Heart right ventricle (tissue), 16 donors: ENCODE measurements around the gene GSG1. TPM values are rescaled to one million over a fixed set of nuclear protein-coding genes. Genes with fewer than 3 reads are reported as not detected.

Source experiments
- ATAC-seq, 8 donors: fragments of 200-7000 bp; cut with Tn5 transposase; one replicate each; pipeline ENCODE4 v1.9.1; 2020; ENCODE audit warnings: mild to moderate bottlenecking in 8 of 8, moderate library complexity in 8 of 8, moderate number of reproducible peaks in 1 of 8
- DNase-seq, 2 donors: peaks; one replicate each; pipeline ENCODE4 v3.0.0-alpha.2; 2020
- H3K27ac ChIP-seq, 10 donors: fragments of 200-600 bp; sonication (generic) in 2 of 10; one replicate each; pipeline versions ENCODE4 v1.5.0 to v1.8.0; 2020 to 2022; ENCODE audit warnings: mild to moderate bottlenecking in 3 of 10
- H3K27me3 ChIP-seq, 7 donors: fragments of 200-600 bp; one replicate each; pipeline ENCODE4 v1.8.0; 2021 to 2022; ENCODE audit warnings: mild to moderate bottlenecking in 2 of 7
- H3K36me3 ChIP-seq, 9 donors: fragments of 200-600 bp; sonication (generic) in 1 of 9; one replicate each; pipeline versions ENCODE4 v1.5.0 to v1.8.0; 2020 to 2022; ENCODE audit warnings: mild to moderate bottlenecking in 2 of 9
- H3K4me1 ChIP-seq, 9 donors: fragments of 200-600 bp; sonication (generic) in 1 of 9; one replicate each; pipeline versions ENCODE4 v1.5.0 to v1.8.0; 2020 to 2022; ENCODE audit warnings: mild to moderate bottlenecking in 4 of 9
- H3K4me3 ChIP-seq, 10 donors: fragments of 200-600 bp; sonication (generic) in 2 of 10; one replicate each; pipeline versions ENCODE4 v1.5.0 to v1.8.0; 2020 to 2022; ENCODE audit warnings: mild to moderate bottlenecking in 7 of 10, moderate library complexity in 2 of 10
- H3K9me3 ChIP-seq, 11 donors: fragments of 200-600 bp in 10 of 11; sonication (generic) in 2 of 11; one replicate each; pipeline versions ENCODE4 v1.5.0 to v1.8.0; 2013 to 2022; ENCODE audit warnings: mild to moderate bottlenecking in 2 of 11, control low read depth in 1 of 11, moderate library complexity in 1 of 11
- WGBS, 2 donors: extraction: QIAGEN DNeasy Blood & Tissue Kit; methylation state at CpG; one replicate each; pipeline ENCODE4 v1.1.7; 2013; ENCODE audit warnings: inconsistent platforms in 1 of 2; 5-methylcytosine and 5-hydroxymethylcytosine counted together
- intact Hi-C, 10 donors: fragments of 100-400 bp; cut with DNase I; formaldehyde crosslinking; loops; one replicate each; pipeline versions ENCODE4 v1.11.1 to v1.14.2; 2022
- long read RNA-seq, 3 donors: library from polyadenylated mRNA; unstranded; transcript quantifications; one replicate each; pipeline ENCODE4 v2.0.0, GENCODE V29; 2020 to 2021
- polyA plus RNA-seq, 2 donors: library from polyadenylated mRNA; stranded (reverse); fragments of 200-250 nt; gene quantifications; one replicate each; pipeline ENCODE4 v1.2.3, GENCODE V29; 2013
- total RNA-seq, 10 donors: library from RNA; stranded (reverse); fragmentation: NEBNext Ultra II Directional in 3 of 10; extraction: Animal tissue kit (Norgen Biotek cat#: 25700) in 3 of 10; gene quantifications; one replicate each; pipeline versions ENCODE4 v1.2.1 to v1.2.4, GENCODE V29; 2021 to 2023
- TF ChIP-seq, protein P1 (sequence below), 9 donors: fragments of 200-600 bp; sonication (generic) in 2 of 9; IDR thresholded peaks; one replicate each; pipeline versions ENCODE4 v1.5.0 to v1.8.0; 2021 to 2022; ENCODE audit warnings: antibody characterized with exemption in 9 of 9, mild to moderate bottlenecking in 5 of 9, moderate library complexity in 1 of 9
- donor health status: Arrhythmogenic right ventricular cardiomyopathy.
- donor health status: ischemic (EF 13 %, LVEDD 7.1; RV severe dilation, severe dysfunction).
- donor health status: healthy with polysubstance abuse.
- donor health status: DM: no; HTN: yes; CAD: no.
- donor health status: DM: no; HTN: no; CAD: no.
- donor health status: ischemic (EF 25% LVEDD 6.9; RV normal size, moderate dysfunction).
- donor health status: ischemic (EF 25% LVEDD 5.7; RV mildly dilated, moderate dysfunction).
- donor health status: healthy.
- donor health status: DM: yes; HTN: yes; CAD: no.
- donor health status: Ischemic cardiomyopathy.
- donor health status: ischemic (EF 35%, LVEDD 5.7; RV mildly dilated, moderate dysfunction).
- donor health status: nonischemic (EF 11% LVEDD 7.7; RV severe dilation, severe dysfunction).
- donor health status: DM: yes; HTN: yes; CAD: no.
- donor health status: PGD.
- donor health status: ischemic (EF 29% LVEDD 5.4; RV normal size, mild dysfunction).
- donor health status: nonischemic (EF 23%, LVEDD 6.1; RV moderate dilation, normal function).

The GSG1 gene
- not detected for total RNA-seq
- not detected for polyA plus RNA-seq
- long read RNA-seq, donor 1 = 0 reads
- long read RNA-seq, donor 2 = 0 reads
- long read RNA-seq, donor 3 = 0 reads

DNA sequence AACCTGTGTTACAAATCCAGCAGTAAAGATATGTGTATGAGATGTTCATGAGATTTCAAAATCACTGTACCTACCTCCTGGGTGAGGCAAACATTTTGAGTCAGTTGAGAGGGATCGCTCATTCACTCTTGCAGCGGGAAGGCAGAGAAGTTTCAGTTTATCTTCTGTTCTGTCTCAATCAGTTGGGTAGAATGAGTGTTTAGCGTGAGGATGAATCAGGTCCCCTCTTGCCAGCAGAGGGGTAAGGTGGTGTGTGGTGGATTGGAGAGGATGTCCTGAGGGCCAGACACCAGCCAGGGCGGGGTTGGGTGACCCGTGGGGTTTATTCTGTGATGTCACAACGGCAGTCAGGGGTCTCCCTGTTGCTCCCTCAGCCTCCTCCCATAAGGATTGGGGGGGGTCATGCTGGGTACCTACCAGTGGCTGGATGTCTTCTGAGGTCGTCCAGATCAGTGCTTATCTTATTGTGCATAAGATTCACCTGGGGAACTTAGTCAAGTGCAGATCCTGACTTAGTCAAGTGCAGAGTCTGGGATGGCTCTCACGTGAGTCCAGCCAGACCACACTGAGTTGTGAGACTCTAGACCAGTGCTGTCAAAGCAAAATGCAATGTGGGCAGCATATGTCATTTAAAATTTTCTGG, at the start of gene GSG1:
TSS of gene GSG1 (minus strand) at position 277 of the 643 bp plus-strand sequence. CDS start at position 122, 155 bp downstream.
- H3K36me3 ChIP-seq = no peaks in the 10 kb centered on the region
- no peaks in the 10 kb centered on the region for H3K27me3 ChIP-seq
- DNase-seq = no peak
- H3K4me1 ChIP-seq = peaks cover 10 to 49% (median 34%) of the 10 kb centered on the region in 9 donors
- WGBS, 2 donors = 95% methylated on average over 8 of the region's 8 CpGs
- no peak within 1 kb of the TSS for H3K4me3 ChIP-seq
- peaks cover 0 to 7% (median 0%) of the 10 kb centered on the region in 11 donors for H3K9me3 ChIP-seq
- intact Hi-C loops = loop anchor here in 5 of 10 donors (5.0 kb wide), 4 partner anchors 44 to 101 kb away; partner anchors contain the start of genes HEBP1 (in 2 of the 5) and EMP1 (in 1 of the 5)
- ATAC-seq = no peak
- TF ChIP-seq, protein P1, sequence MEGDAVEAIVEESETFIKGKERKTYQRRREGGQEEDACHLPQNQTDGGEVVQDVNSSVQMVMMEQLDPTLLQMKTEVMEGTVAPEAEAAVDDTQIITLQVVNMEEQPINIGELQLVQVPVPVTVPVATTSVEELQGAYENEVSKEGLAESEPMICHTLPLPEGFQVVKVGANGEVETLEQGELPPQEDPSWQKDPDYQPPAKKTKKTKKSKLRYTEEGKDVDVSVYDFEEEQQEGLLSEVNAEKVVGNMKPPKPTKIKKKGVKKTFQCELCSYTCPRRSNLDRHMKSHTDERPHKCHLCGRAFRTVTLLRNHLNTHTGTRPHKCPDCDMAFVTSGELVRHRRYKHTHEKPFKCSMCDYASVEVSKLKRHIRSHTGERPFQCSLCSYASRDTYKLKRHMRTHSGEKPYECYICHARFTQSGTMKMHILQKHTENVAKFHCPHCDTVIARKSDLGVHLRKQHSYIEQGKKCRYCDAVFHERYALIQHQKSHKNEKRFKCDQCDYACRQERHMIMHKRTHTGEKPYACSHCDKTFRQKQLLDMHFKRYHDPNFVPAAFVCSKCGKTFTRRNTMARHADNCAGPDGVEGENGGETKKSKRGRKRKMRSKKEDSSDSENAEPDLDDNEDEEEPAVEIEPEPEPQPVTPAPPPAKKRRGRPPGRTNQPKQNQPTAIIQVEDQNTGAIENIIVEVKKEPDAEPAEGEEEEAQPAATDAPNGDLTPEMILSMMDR (IDR thresholded peaks at IDR 0.05) = no peak
- peak within 1 kb of the TSS; percentile 86 to 98 (median 96) for H3K27ac ChIP-seq

DNA sequence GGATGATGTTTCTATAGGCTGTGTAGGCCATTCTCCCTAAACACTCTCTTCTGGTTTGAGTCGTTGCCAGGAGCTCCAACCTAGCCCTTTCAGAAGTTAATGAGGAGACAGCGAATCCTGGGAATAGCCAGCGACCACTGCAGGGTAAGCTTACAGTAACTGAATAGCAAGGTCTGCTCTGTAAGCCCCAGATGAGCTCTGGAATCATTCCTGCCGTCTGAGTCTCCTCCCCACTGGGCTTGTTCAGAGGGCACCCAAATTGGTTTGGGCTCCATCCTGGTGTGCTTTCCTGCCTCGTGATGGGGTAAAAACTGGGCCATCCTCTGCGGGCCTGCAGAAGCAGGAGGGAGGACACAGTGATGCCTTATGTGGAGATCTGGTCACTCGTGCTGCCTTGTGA, 49.7 kb upstream of the GSG1 start:
- no peaks in the 10 kb centered on the region for H3K36me3 ChIP-seq
- H3K9me3 ChIP-seq = peaks cover 0 to 9% (median 0%) of the 10 kb centered on the region in 11 donors
- H3K4me1 ChIP-seq = peaks cover 0 to 33% (median 15%) of the 10 kb centered on the region in 9 donors
- no peak overlapping the region for H3K4me3 ChIP-seq
- 85 to 86% methylated on average over 7 of the region's 7 CpGs for WGBS, 2 donors
- TF ChIP-seq, protein P1 (IDR thresholded peaks at IDR 0.05) = no peak
- intact Hi-C loops = loop anchor here in 4 of 10 donors (2.0 to 5.0 kb wide), 4 partner anchors 36 to 51 kb away; partner anchors contain the start of genes EMP1 (in 2 of the 4) and GSG1 (in 1 of the 4)
- H3K27ac ChIP-seq = peak overlapping the region in 3 of 10 donors; percentile 48 to 75 (median 68)
- DNase-seq = no peak
- no peaks in the 10 kb centered on the region for H3K27me3 ChIP-seq
- no peak for ATAC-seq

DNA sequence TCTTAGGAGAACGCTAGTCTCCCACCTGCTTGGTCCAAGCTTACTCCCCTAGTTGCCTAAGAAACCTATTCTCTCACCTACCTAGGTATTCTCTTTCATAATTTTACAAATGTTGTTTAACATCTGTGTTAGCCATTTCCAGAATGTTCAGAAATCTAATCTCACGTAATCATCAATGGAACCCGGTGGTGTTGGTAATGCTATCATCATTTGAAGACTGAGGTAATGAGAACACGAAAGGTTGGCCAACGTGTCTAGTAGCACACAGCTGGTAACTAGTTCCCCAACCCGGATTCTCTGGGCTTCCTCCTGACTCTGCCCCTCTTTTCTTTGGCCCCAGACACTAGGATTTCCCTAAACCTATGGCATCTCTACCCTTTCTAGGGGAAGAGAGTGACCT, 49.3 kb upstream of the GSG1 start:
- 71 to 78% methylated on average over 6 of the region's 6 CpGs for WGBS, 2 donors
- DNase-seq (no peak), ATAC-seq (no peak)
- Histone ChIP-seq H3K9me3 (peaks cover 0 to 9% (median 0%) of the 10 kb centered on the region in 11 donors), H3K27me3 (no peaks in the 10 kb centered on the region), H3K4me1 (peaks cover 0 to 36% (median 20%) of the 10 kb centered on the region in 9 donors), H3K4me3 (no peak overlapping the region), H3K27ac (peak overlapping the region in 6 of 10 donors; percentile 41 to 75 (median 48)), H3K36me3 (no peaks in the 10 kb centered on the region)
- intact Hi-C loops = loop anchor here in 4 of 10 donors (2.0 to 5.0 kb wide), 4 partner anchors 35 to 50 kb away; partner anchors contain the start of genes EMP1 (in 2 of the 4) and GSG1 (in 1 of the 4)
- TF ChIP-seq, protein P1 (IDR thresholded peaks at IDR 0.05) = no peak

DNA sequence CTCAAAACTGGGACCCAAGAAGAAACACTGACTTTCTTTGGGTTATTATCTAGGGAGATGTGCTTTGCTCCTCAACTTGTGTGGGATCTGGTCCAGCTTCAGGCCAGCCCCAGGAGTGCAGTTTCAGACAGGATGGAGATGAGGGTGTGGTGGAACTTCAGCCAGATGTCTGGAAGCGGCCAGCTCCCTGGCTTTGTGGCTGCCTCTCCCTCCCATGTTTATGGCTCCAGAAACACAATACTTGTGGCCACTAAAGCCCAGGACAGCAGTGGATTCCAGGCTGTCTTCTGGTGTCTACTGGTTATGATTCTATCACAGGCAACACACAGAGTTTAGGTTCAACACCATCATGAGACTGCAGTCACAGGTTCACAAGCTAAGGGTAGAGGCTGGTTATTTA, 48.8 kb upstream of the GSG1 start:
- WGBS, 2 donors = 34 to 73% methylated on average over 1 of the region's 1 CpG
- H3K36me3 ChIP-seq = no peaks in the 10 kb centered on the region
- no peak overlapping the region for H3K4me3 ChIP-seq
- peaks cover 0 to 9% (median 0%) of the 10 kb centered on the region in 11 donors for H3K9me3 ChIP-seq
- intact Hi-C loops = loop anchor here in 4 of 10 donors (2.0 to 5.0 kb wide), 4 partner anchors 35 to 50 kb away; partner anchors contain the start of genes EMP1 (in 2 of the 4) and GSG1 (in 1 of the 4)
- peak overlapping the region in 7 of 10 donors; percentile 11 to 75 (median 47) for H3K27ac ChIP-seq
- H3K27me3 ChIP-seq = no peaks in the 10 kb centered on the region
- DNase-seq (peak; percentile 40 to 42), ATAC-seq (peak; percentile 47 to 90 (median 82))
- TF ChIP-seq, protein P1 (IDR thresholded peaks at IDR 0.05) = no peak
- H3K4me1 ChIP-seq = peaks cover 0 to 39% (median 20%) of the 10 kb centered on the region in 9 donors
